MCF 10A (cell line): Measurements from ENCODE around the gene FAM13A. TPM values are rescaled to one million over a fixed set of nuclear protein-coding genes. Genes with fewer than 3 reads are reported as not detected.

Experiments used
- BruUV-seq: library from RNA; stranded (reverse); fragments of 400-500 nt; replicated peaks from 2 replicates; lab custom pipeline; 2021; lab: Mats Ljungman, UMichigan
- CTCF ChIA-PET: fragments of 300-600 bp; sonication (Branson Sonifier 250); formaldehyde crosslinking; extraction: SDS; loops from one replicate; lab custom pipeline; 2021; ENCODE audit warnings: antibody characterized with exemption, inconsistent platforms; lab: Yijun Ruan, JAX
- POLR2A ChIA-PET: fragments of 300-600, 350-650 bp; sonication (Branson Sonifier 250); formaldehyde crosslinking; extraction: SDS; loops from one replicate; lab custom pipeline; 2020; ENCODE audit warnings: antibody characterized with exemption, inconsistent platforms; lab: Yijun Ruan, JAX
- DNase-seq: peaks from one replicate; pipeline ENCODE4 v3.0.0-alpha.2; 2018; ENCODE audit not compliant: unreplicated experiment
- H3K27ac Mint-ChIP-seq: one replicate; pipeline ENCODE4 v1.8.0; 2022; ENCODE audit warnings: mild to moderate bottlenecking, low read depth, mixed read lengths; ENCODE audit not compliant: unreplicated experiment
- H3K27me3 Mint-ChIP-seq: one replicate; pipeline ENCODE4 v1.8.0; 2022; ENCODE audit warnings: mixed read lengths; ENCODE audit not compliant: insufficient read depth, unreplicated experiment
- H3K36me3 Mint-ChIP-seq: one replicate; pipeline ENCODE4 v1.8.0; 2022; ENCODE audit warnings: mild to moderate bottlenecking, moderate library complexity, mixed read lengths; ENCODE audit not compliant: insufficient read depth, unreplicated experiment
- H3K4me1 Mint-ChIP-seq: one replicate; pipeline ENCODE4 v1.8.0; 2022; ENCODE audit warnings: mixed read lengths; ENCODE audit not compliant: insufficient read depth, unreplicated experiment
- H3K4me3 Mint-ChIP-seq: one replicate; pipeline ENCODE4 v1.8.0; 2022; ENCODE audit warnings: mild to moderate bottlenecking, moderate library complexity, mixed read lengths; ENCODE audit not compliant: unreplicated experiment
- H3K9me3 Mint-ChIP-seq: one replicate; pipeline ENCODE4 v1.8.0; 2022; ENCODE audit warnings: mixed read lengths; ENCODE audit not compliant: unreplicated experiment
- CTCF ChIP-seq: fragments of 200-600 bp; IDR thresholded peaks from one replicate; pipeline ENCODE4 v1.8.0; 2022; ENCODE audit warnings: antibody characterized with exemption, mild to moderate bottlenecking; ENCODE audit not compliant: unreplicated experiment
- intact Hi-C: fragments of 100-400 bp; cut with micrococcal nuclease; formaldehyde crosslinking; loops from 2 replicates; pipeline ENCODE4 v1.14.1; 2022
- total RNA-seq: library from RNA; stranded (reverse); gene quantifications from 2 replicates; pipeline ENCODE4 v1.2.3, GENCODE V29; 2022

The FAM13A gene
- total RNA-seq, 1 experiment from 2014 or later, result 11.1 TPM

DNA sequence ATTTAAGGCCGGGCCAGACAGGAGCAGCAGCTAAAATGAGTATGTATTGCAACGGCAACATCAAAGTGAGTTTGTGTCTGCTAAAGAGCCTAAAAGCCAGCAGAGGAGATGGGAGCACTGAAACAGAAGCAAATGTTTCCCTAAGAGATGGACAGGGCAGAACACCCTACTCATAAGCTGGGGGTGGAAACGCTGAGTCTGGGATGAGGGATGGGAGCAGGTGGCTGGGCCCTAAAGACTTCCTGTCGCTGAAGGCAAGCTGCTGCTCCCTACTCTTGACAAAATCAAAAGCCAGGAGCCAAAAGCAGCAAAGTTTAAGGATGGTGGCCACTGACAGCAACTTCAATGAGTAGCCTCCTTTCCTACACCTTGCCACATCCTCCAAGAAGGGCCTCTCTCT is 318.8 kb downstream of the FAM13A start:
- no TSS peak for BruUV-seq
- intact Hi-C loops, result no loop called here
- no peak for TF ChIP-seq CTCF
- ChIA-PET POLR2A (interaction anchor here (1.0 to 1.2 kb wide), 2 partner anchors 9 to 13 kb away, joined by 3 read pairs; no protein-coding TSS in a partner anchor), CTCF (interaction anchor here (0.7 to 1.1 kb wide), 3 partner anchors 16 to 34 kb away, joined by 3 read pairs; no protein-coding TSS in a partner anchor)
- H3K27ac Mint-ChIP-seq, result no peak overlapping the region
- H3K36me3 Mint-ChIP-seq, result peaks cover 25% of the 10 kb centered on the region
- no peak for DNase-seq
- H3K4me1 Mint-ChIP-seq, result no peaks in the 10 kb centered on the region
- H3K9me3 Mint-ChIP-seq, result no peaks in the 10 kb centered on the region
- no peak overlapping the region for H3K4me3 Mint-ChIP-seq
- no peaks in the 10 kb centered on the region for H3K27me3 Mint-ChIP-seq

GRCh38 chr4:88737307-88737941 is 319.6 kb downstream of the FAM13A start:
- TF ChIP-seq CTCF, result no peak
- no peak overlapping the region for H3K27ac Mint-ChIP-seq
- no peaks in the 10 kb centered on the region for H3K9me3 Mint-ChIP-seq
- no peaks in the 10 kb centered on the region for H3K4me1 Mint-ChIP-seq
- no peaks in the 10 kb centered on the region for H3K27me3 Mint-ChIP-seq
- H3K4me3 Mint-ChIP-seq, result no peak overlapping the region
- ChIA-PET CTCF (interaction anchor here (0.6 to 1.7 kb wide), 7 partner anchors 12 to 211 kb away, joined by 3 to 7 read pairs (median 3); no protein-coding TSS in a partner anchor), POLR2A (interaction anchor here (0.6 to 1.2 kb wide), 3 partner anchors 10 to 68 kb away, joined by 3 read pairs; no protein-coding TSS in a partner anchor)
- no TSS peak for BruUV-seq
- intact Hi-C loops, result no loop called here
- DNase-seq, result no peak
- peaks cover 25% of the 10 kb centered on the region for H3K36me3 Mint-ChIP-seq

DNA sequence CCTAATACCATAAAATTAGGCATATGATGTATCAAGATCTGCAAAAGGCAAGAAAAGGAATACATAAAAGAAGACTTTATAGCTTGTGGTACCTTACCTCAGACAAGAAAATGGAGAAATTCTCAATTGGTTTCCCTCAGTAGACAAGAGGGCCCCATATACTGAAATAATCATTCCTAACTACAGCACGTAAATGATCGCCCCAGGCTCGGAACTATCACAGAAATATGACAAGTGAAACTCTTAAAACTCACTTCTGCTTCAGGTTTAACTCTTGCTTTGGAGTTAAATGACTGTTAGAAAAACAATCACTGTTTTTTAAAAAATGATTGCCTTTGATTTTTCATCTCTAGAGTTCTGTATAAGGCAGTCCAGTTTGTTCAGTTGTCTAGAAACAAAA is 320.7 kb downstream of the FAM13A start:
- Mint-ChIP-seq H3K27me3 (no peaks in the 10 kb centered on the region), H3K4me3 (no peak overlapping the region), H3K36me3 (peaks cover 32% of the 10 kb centered on the region), H3K4me1 (no peaks in the 10 kb centered on the region), H3K9me3 (no peaks in the 10 kb centered on the region), H3K27ac (no peak overlapping the region)
- no peak for DNase-seq
- intact Hi-C loops, result no loop called here
- CTCF ChIA-PET, result interaction anchor here (1.7 kb wide), 1 partner anchor 11 kb away, joined by 5 read pairs; no protein-coding TSS in a partner anchor
- no TSS peak for BruUV-seq
- TF ChIP-seq CTCF, result no peak
- POLR2A ChIA-PET, result interaction anchor here (1.2 to 1.3 kb wide), 2 partner anchors 11 to 33 kb away, joined by 3 read pairs; no protein-coding TSS in a partner anchor

DNA sequence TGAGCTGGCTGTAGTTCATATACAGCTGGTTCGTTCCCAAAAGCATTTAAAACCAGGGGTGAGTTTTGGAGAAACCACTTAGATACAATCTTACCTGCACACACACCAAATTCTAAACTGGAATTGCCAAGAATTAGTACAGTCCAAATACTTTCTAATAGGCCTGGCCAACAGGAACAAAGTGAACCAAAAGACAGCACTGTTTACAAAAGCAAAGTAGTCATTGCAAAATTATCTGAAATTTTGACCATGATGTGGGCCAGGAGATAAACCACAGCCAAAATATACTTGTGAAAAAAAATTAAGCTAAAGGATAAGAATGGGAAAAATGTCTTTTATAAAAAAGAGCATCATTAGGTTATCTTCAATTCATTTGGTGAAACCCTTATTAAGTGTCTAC is 321.4 kb downstream of the FAM13A start:
- no peak overlapping the region for H3K27ac Mint-ChIP-seq
- CTCF ChIA-PET, result interaction anchor here (1.7 kb wide), 1 partner anchor 11 kb away, joined by 5 read pairs; no protein-coding TSS in a partner anchor
- no peak for DNase-seq
- H3K4me1 Mint-ChIP-seq, result no peaks in the 10 kb centered on the region
- H3K9me3 Mint-ChIP-seq, result no peaks in the 10 kb centered on the region
- H3K36me3 Mint-ChIP-seq, result peaks cover 36% of the 10 kb centered on the region
- intact Hi-C loops, result no loop called here
- BruUV-seq, result no TSS peak
- TF ChIP-seq CTCF, result no peak
- H3K4me3 Mint-ChIP-seq, result no peak overlapping the region
- no peaks in the 10 kb centered on the region for H3K27me3 Mint-ChIP-seq
- POLR2A ChIA-PET, result interaction anchor here (1.2 to 1.3 kb wide), 2 partner anchors 11 to 32 kb away, joined by 3 read pairs; no protein-coding TSS in a partner anchor
